Cardiac muscle cell (in vitro differentiated cells and primary cell): ENCODE data around the gene POLR1A. TPM values are rescaled to one million over a fixed set of nuclear protein-coding genes. Genes with fewer than 3 reads are reported as not detected.

ENCODE experiments used
- DNase-seq, 2 donors: peaks; one replicate each; pipeline versions ENCODE4 v3.0.0 to v3.0.0-alpha.2; 2010 to 2017; ENCODE audit warnings: low read depth in 1 of 2, low spot score in 1 of 2
- H3K27ac ChIP-seq: fragments of 200-600 bp; sonication (generic); 2 replicates; pipeline ENCODE4 v1.5.1; 2016
- H3K27me3 ChIP-seq: fragments of 200-600 bp; sonication (generic); 2 replicates; pipeline ENCODE4 v1.6.0; 2016; ENCODE audit warnings: control low read depth
- H3K36me3 ChIP-seq: fragments of 200-600 bp; sonication (generic); 2 replicates; pipeline ENCODE4 v1.5.1; 2016; ENCODE audit warnings: control low read depth
- H3K4me1 ChIP-seq: fragments of 200-600 bp; sonication (generic); 2 replicates; pipeline ENCODE4 v1.8.1; 2017; ENCODE audit warnings: low read depth, mild to moderate bottlenecking, mixed run types
- H3K4me3 ChIP-seq: fragments of 200-600 bp; sonication (generic); 2 replicates; pipeline ENCODE4 v1.5.1; 2016; ENCODE audit warnings: mild to moderate bottlenecking
- H3K9me3 ChIP-seq: fragments of 200-600 bp; sonication (generic); 2 replicates; pipeline ENCODE4 v1.5.1; 2017; ENCODE audit warnings: low read depth, mild to moderate bottlenecking, control low read depth
- CTCF ChIP-seq: IDR thresholded peaks from 2 replicates; pipeline ENCODE4 v1.5.1; 2012; ENCODE audit warnings: low read depth, mild to moderate bottlenecking, low read length
- polyA plus RNA-seq: library from polyadenylated mRNA; unstranded; fragments of >200 nt; fragmentation: Nextera tagmentation; extraction: Ambion mirVana; gene quantifications from 2 replicates; pipeline ENCODE4 v1.2.1, GENCODE V29; 2016
- total RNA-seq: library from RNA; depleted of rRNA; stranded (reverse); fragments of >200 nt; gene quantifications from 2 replicates; pipeline ENCODE4 v1.2.3, GENCODE V29; 2016

POLR1A gene
- total and polyA plus RNA-seq, 2 experiments from 2014 or later: 6.8 to 19.4 TPM

DNA sequence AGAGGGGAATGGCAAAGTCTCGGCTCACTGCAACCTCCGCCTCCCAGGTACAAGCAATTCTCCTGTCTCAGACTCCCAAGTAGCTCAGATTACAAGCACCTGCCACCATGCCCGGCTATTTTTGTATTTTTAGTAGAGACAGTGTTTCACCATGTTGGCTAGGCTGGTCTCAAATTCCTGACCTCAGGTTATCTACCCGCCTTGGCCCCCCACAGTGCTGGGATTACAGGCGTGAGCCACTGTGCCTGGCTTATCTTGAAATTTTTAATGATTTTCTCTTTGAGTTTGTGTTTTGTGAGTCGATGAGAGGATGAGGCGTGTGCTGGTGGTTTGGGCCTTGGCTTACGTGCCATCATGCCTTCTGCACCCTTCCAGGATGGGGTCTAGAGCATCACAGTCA is 115.6 kb downstream of the POLR1A start:
- H3K4me1 ChIP-seq: peaks cover 15% of the 10 kb centered on the region
- no peaks in the 10 kb centered on the region for H3K36me3 ChIP-seq
- no peak overlapping the region for H3K27ac ChIP-seq
- no peak for DNase-seq
- no peak overlapping the region for H3K4me3 ChIP-seq
- H3K27me3 ChIP-seq: no peaks in the 10 kb centered on the region
- H3K9me3 ChIP-seq: no peaks in the 10 kb centered on the region
- TF ChIP-seq CTCF: no peak

GRCh38 chr2:85989288-85989865 is 116.3 kb downstream of the POLR1A start:
- H3K4me3 ChIP-seq: no peak overlapping the region
- no peak for TF ChIP-seq CTCF
- H3K4me1 ChIP-seq: peaks cover 14% of the 10 kb centered on the region
- no peak overlapping the region for H3K27ac ChIP-seq
- H3K27me3 ChIP-seq: no peaks in the 10 kb centered on the region
- H3K36me3 ChIP-seq: no peaks in the 10 kb centered on the region
- DNase-seq: no peak
- no peaks in the 10 kb centered on the region for H3K9me3 ChIP-seq

- H3K9me3 ChIP-seq: no peaks in the 10 kb centered on the region
- no peaks in the 10 kb centered on the region for H3K36me3 ChIP-seq
- H3K27ac ChIP-seq: no peak overlapping the region
- H3K27me3 ChIP-seq: no peaks in the 10 kb centered on the region
- peaks cover 9% of the 10 kb centered on the region for H3K4me1 ChIP-seq
- DNase-seq: no peak
- no peak overlapping the region for H3K4me3 ChIP-seq
- TF ChIP-seq CTCF: no peak
These were observed 116.8 kb downstream of the POLR1A start for GRCh38 chr2:85988914-85989270.

GRCh38 chr2:85988175-85988913 is 117.3 kb downstream of the POLR1A start:
- Histone ChIP-seq H3K36me3 (no peaks in the 10 kb centered on the region), H3K27me3 (no peaks in the 10 kb centered on the region), H3K4me3 (no peak overlapping the region), H3K9me3 (no peaks in the 10 kb centered on the region), H3K27ac (no peak overlapping the region), H3K4me1 (peaks cover 6% of the 10 kb centered on the region)
- TF ChIP-seq CTCF: no peak
- no peak for DNase-seq

- TF ChIP-seq CTCF: no peak
- H3K4me1 ChIP-seq: peaks cover 6% of the 10 kb centered on the region
- H3K27ac ChIP-seq: no peak overlapping the region
- no peaks in the 10 kb centered on the region for H3K36me3 ChIP-seq
- no peaks in the 10 kb centered on the region for H3K9me3 ChIP-seq
- DNase-seq: no peak
- H3K4me3 ChIP-seq: no peak overlapping the region
- no peaks in the 10 kb centered on the region for H3K27me3 ChIP-seq
These were observed 118.2 kb downstream of the POLR1A start for GRCh38 chr2:85987266-85988174.
